Kidney (tissue), 14 donors: ENCODE measurements around the gene GARIN1A. TPM values are rescaled to one million over a fixed set of nuclear protein-coding genes. Genes with fewer than 3 reads are reported as not detected.

Source experiments
- DNase-seq, 5 donors: peaks; one replicate each; pipeline ENCODE4 v3.0.0-alpha.2; 2013 to 2020
- FAIRE-seq: peaks from 2 replicates; lab custom pipeline; 2012; peaks lifted over from hg19 to GRCh38; lab: Jason Lieb, UNC
- H3K27ac ChIP-seq, 2 donors: one replicate each; pipeline ENCODE4 v1.7.0; 2013; ENCODE audit warnings: low read depth in 2 of 2, low read length in 2 of 2, inconsistent platforms in 1 of 2
- H3K27me3 ChIP-seq: one replicate; pipeline ENCODE4 v1.7.1; 2013; ENCODE audit warnings: low read length, inconsistent platforms; ENCODE audit not compliant: control insufficient read depth, insufficient read depth
- H3K36me3 ChIP-seq, 3 donors: one replicate each; pipeline versions ENCODE4 v1.7.0 to v1.7.1; 2013; ENCODE audit warnings: low read length in 3 of 3, control low read depth in 1 of 3, inconsistent platforms in 1 of 3; ENCODE audit not compliant: insufficient read depth in 3 of 3, control insufficient read depth in 2 of 3
- H3K4me1 ChIP-seq, 3 donors: one replicate each; pipeline versions ENCODE4 v1.7.0 to v1.7.1; 2013; ENCODE audit warnings: low read length in 3 of 3, inconsistent platforms in 1 of 3, low read depth in 1 of 3; ENCODE audit not compliant: control insufficient read depth in 2 of 3, insufficient read depth in 2 of 3
- H3K4me3 ChIP-seq, 3 donors: one replicate each; pipeline versions ENCODE4 v1.7.0 to v1.8.1; 2013; ENCODE audit warnings: low read length in 3 of 3, control low read depth in 1 of 3, inconsistent platforms in 1 of 3
- H3K9ac ChIP-seq, 3 donors: one replicate each; pipeline versions ENCODE4 v1.7.0 to v1.7.1; 2013; ENCODE audit warnings: low read length in 3 of 3, control low read depth in 1 of 3, inconsistent platforms in 1 of 3
- H3K9me3 ChIP-seq, 3 donors: one replicate each; pipeline versions ENCODE4 v1.7.0 to v1.7.1; 2013; ENCODE audit warnings: low read length in 3 of 3, control low read depth in 1 of 3, inconsistent platforms in 1 of 3; ENCODE audit not compliant: control insufficient read depth in 2 of 3, insufficient read depth in 1 of 3
- CTCF ChIP-seq: IDR thresholded peaks from 3 replicates; pipeline ENCODE4 v1.5.1; 2012; ENCODE audit warnings: mild to moderate bottlenecking, moderate library complexity, borderline replicate concordance; ENCODE audit not compliant: insufficient read depth; ENCODE audit errors: extremely low read depth
- intact Hi-C: fragments of 100-400 bp; cut with DNase I; formaldehyde crosslinking; loops from one replicate; pipeline ENCODE4 v1.11.1; 2022
- polyA plus RNA-seq: library from polyadenylated mRNA; stranded (reverse); fragments of 350-450 nt; fragmentation: Illumina TruSeq; extraction: RNeasy Lipid Tissue Mini Kit (QIAGEN cat#74804); gene quantifications from one replicate; pipeline ENCODE4 v1.2.3, GENCODE V29; 2014; ENCODE audit warnings: low read depth, low replicate concordance; ENCODE audit not compliant: insufficient read depth
- total RNA-seq: library from RNA; stranded (reverse); fragmentation: NEBNext Ultra II Directional; extraction: Animal tissue kit (Norgen Biotek cat#: 25700); gene quantifications from one replicate; pipeline ENCODE4 v1.2.1, GENCODE V29; 2021
- donor health status: control.
- donor health status: control.
- donor health status: control.
- donor health status: control.
- donor health status: control.
- donor health status: DM: yes; HTN: yes; CAD: no.
- donor health status: Normal renal cell carcinoma (clear cell type).

The GARIN1A gene
- total and polyA plus RNA-seq, 2 donors from 2014 or later: 1.3 to 2.5 TPM

- no peak overlapping the region for H3K4me3 ChIP-seq
- H3K4me1 ChIP-seq: no peaks in the 10 kb centered on the region
- H3K27me3 ChIP-seq: no peaks in the 10 kb centered on the region
- TF ChIP-seq CTCF: peak; percentile 23
- no peaks in the 10 kb centered on the region for H3K36me3 ChIP-seq
- FAIRE-seq (no peak), DNase-seq (peak in 1 of 5 donors; percentile 15)
- intact Hi-C loops: no loop called here
- H3K9ac ChIP-seq: no peak overlapping the region
- H3K9me3 ChIP-seq: peaks cover 0 to 3% (median 0%) of the 10 kb centered on the region in 3 donors
- no peak overlapping the region for H3K27ac ChIP-seq
These were observed 5.9 kb upstream of the GARIN1A start for GRCh38 chr7:128666200-128666599.

GRCh38 chr7:128672927-128673517 is 930 bp downstream of the GARIN1A start:
- H3K9ac ChIP-seq: no peak overlapping the region
- DNase-seq: peak in 4 of 5 donors; percentile 49 to 58 (median 51)
- TF ChIP-seq CTCF: peak; percentile 25
- H3K27me3 ChIP-seq: no peaks in the 10 kb centered on the region
- H3K27ac ChIP-seq: no peak overlapping the region
- H3K4me1 ChIP-seq: peaks cover 0 to 2% (median 0%) of the 10 kb centered on the region in 3 donors
- intact Hi-C loops: no loop called here
- FAIRE-seq: no peak
- no peaks in the 10 kb centered on the region for H3K9me3 ChIP-seq
- H3K4me3 ChIP-seq: no peak overlapping the region
- no peaks in the 10 kb centered on the region for H3K36me3 ChIP-seq

- TF ChIP-seq CTCF: no peak
- intact Hi-C loops: no loop called here
- H3K27me3 ChIP-seq: no peaks in the 10 kb centered on the region
- no peaks in the 10 kb centered on the region for H3K36me3 ChIP-seq
- DNase-seq (no peak), FAIRE-seq (no peak)
- peaks cover 0 to 2% (median 0%) of the 10 kb centered on the region in 3 donors for H3K4me1 ChIP-seq
- H3K9me3 ChIP-seq: no peaks in the 10 kb centered on the region
- no peak overlapping the region for H3K27ac ChIP-seq
- H3K4me3 ChIP-seq: no peak overlapping the region
- H3K9ac ChIP-seq: no peak overlapping the region
These were observed 1.5 kb downstream of the GARIN1A start for GRCh38 chr7:128673571-128673970.

GRCh38 chr7:128676665-128677064 is 4.6 kb downstream of the GARIN1A start:
- DNase-seq: no peak
- TF ChIP-seq CTCF: no peak
- peaks cover 0 to 5% (median 0%) of the 10 kb centered on the region in 3 donors for H3K36me3 ChIP-seq
- no peak overlapping the region for H3K9ac ChIP-seq
- peaks cover 0 to 2% (median 0%) of the 10 kb centered on the region in 3 donors for H3K4me1 ChIP-seq
- H3K4me3 ChIP-seq: no peak overlapping the region
- no peaks in the 10 kb centered on the region for H3K27me3 ChIP-seq
- intact Hi-C loops: no loop called here
- no peaks in the 10 kb centered on the region for H3K9me3 ChIP-seq
- no peak for FAIRE-seq
- no peak overlapping the region for H3K27ac ChIP-seq
